CD4-positive, CD25-positive, alpha-beta regulatory T cell (primary cell): Measurements from ENCODE around the gene CPXM1. TPM values are rescaled to one million over a fixed set of nuclear protein-coding genes. Genes with fewer than 3 reads are reported as not detected.
A peak's percentile ranks its signal among the peaks of the same experiment; 100 is the strongest.

ENCODE experiments used
- ATAC-seq, 2 donors: fragments of 150-1000 bp; cut with Tn5 transposase; one replicate each; pipeline ENCODE4 v1.10.0; 2021; ENCODE audit warnings: low read depth in 2 of 2, moderate number of reproducible peaks in 2 of 2, moderate library complexity in 1 of 2
- DNase-seq, 3 donors: peaks; one replicate each; pipeline versions ENCODE4 v3.0.0 to v3.0.0-alpha.2; 2012 to 2022; ENCODE audit warnings: mixed read lengths in 1 of 3
- H3K27ac ChIP-seq: one replicate; pipeline ENCODE4 v1.7.0; 2013; ENCODE audit warnings: mild to moderate bottlenecking, low read length; ENCODE audit not compliant: insufficient read depth, poor library complexity, severe bottlenecking
- H3K27me3 ChIP-seq: one replicate; pipeline ENCODE4 v1.7.0; 2013; ENCODE audit warnings: low read length; ENCODE audit not compliant: control insufficient read depth, insufficient read depth
- H3K36me3 ChIP-seq: one replicate; pipeline ENCODE4 v1.7.0; 2013; ENCODE audit warnings: mild to moderate bottlenecking, low read length, moderate library complexity; ENCODE audit not compliant: control insufficient read depth, insufficient read depth
- H3K4me1 ChIP-seq: 2 replicates; pipeline ENCODE4 v1.7.0; 2013; ENCODE audit warnings: mild to moderate bottlenecking, low read length; ENCODE audit not compliant: insufficient read depth, control insufficient read depth, poor library complexity, severe bottlenecking
- H3K4me3 ChIP-seq: one replicate; pipeline ENCODE4 v1.7.0; 2013; ENCODE audit warnings: low read depth, mild to moderate bottlenecking, low read length, moderate library complexity
- H3K9me3 ChIP-seq, 2 experiments: 1 replicate in 1 of 2; 2 replicates in 1 of 2; pipeline ENCODE4 v1.7.0; 2013; ENCODE audit warnings: low read length in 2 of 2, mild to moderate bottlenecking in 1 of 2, moderate library complexity in 1 of 2; ENCODE audit not compliant: control insufficient read depth in 2 of 2
- H3K27ac Mint-ChIP-seq, 3 donors: one replicate each; pipeline ENCODE4 v1.8.0; 2020 to 2022; ENCODE audit warnings: mild to moderate bottlenecking in 3 of 3, mixed read lengths in 3 of 3, moderate library complexity in 2 of 3
- H3K27me3 Mint-ChIP-seq: one replicate; pipeline ENCODE4 v1.8.0; 2022; ENCODE audit warnings: mild to moderate bottlenecking, mixed read lengths
- H3K36me3 Mint-ChIP-seq: one replicate; pipeline ENCODE4 v1.8.0; 2020; ENCODE audit warnings: mixed read lengths
- H3K4me1 Mint-ChIP-seq, 4 donors: one replicate each; pipeline ENCODE4 v1.8.0; 2020 to 2022; ENCODE audit warnings: mixed read lengths in 4 of 4, mild to moderate bottlenecking in 1 of 4
- H3K4me3 Mint-ChIP-seq, 4 donors: one replicate each; pipeline ENCODE4 v1.8.0; 2020 to 2022; ENCODE audit warnings: mild to moderate bottlenecking in 4 of 4, mixed read lengths in 4 of 4, moderate library complexity in 3 of 4
- H3K9me3 Mint-ChIP-seq, 7 donors: one replicate each; pipeline ENCODE4 v1.8.0; 2020 to 2022; ENCODE audit warnings: mixed read lengths in 7 of 7, mild to moderate bottlenecking in 3 of 7, moderate library complexity in 2 of 7
- polyA plus RNA-seq, 4 donors: library from polyadenylated mRNA; unstranded; fragments of 300-500 nt; fragmentation: Illumina TruSeq; gene quantifications; one replicate each; pipeline ENCODE4 v1.2.3, GENCODE V29; 2021
- total RNA-seq: library from RNA; stranded (reverse); gene quantifications from one replicate; pipeline ENCODE4 v1.2.3, GENCODE V29; 2022

CPXM1 gene
- total and polyA plus RNA-seq, 5 donors from 2014 or later = 0.10 to 1.2 TPM; not detected in 3

- Mint-ChIP-seq H3K27ac (no peak overlapping the region), H3K4me3 (no peak overlapping the region), H3K9me3 (no peaks in the 10 kb centered on the region), H3K4me1 (peaks cover 0 to 4% (median 1%) of the 10 kb centered on the region in 4 donors), H3K36me3 (no peaks in the 10 kb centered on the region), H3K27me3 (peaks cover 29% of the 10 kb centered on the region)
- ATAC-seq (no peak), DNase-seq (no peak)
- Histone ChIP-seq H3K4me3 (no peak overlapping the region), H3K36me3 (no peaks in the 10 kb centered on the region), H3K4me1 (no peaks in the 10 kb centered on the region), H3K9me3 (no peaks in the 10 kb centered on the region), H3K27me3 (no peaks in the 10 kb centered on the region), H3K27ac (no peak overlapping the region)
Observed at GRCh38 chr20:2760297-2760951, 40.0 kb downstream of the CPXM1 start.

- no peak overlapping the region for H3K27ac Mint-ChIP-seq
- H3K9me3 Mint-ChIP-seq = no peaks in the 10 kb centered on the region
- Histone ChIP-seq H3K9me3 (no peaks in the 10 kb centered on the region), H3K4me3 (no peak overlapping the region), H3K27me3 (no peaks in the 10 kb centered on the region), H3K27ac (no peak overlapping the region), H3K4me1 (no peaks in the 10 kb centered on the region), H3K36me3 (no peaks in the 10 kb centered on the region)
- ATAC-seq (no peak), DNase-seq (no peak)
- H3K4me3 Mint-ChIP-seq = no peak overlapping the region
- no peaks in the 10 kb centered on the region for H3K36me3 Mint-ChIP-seq
- H3K27me3 Mint-ChIP-seq = peaks cover 29% of the 10 kb centered on the region
- peaks cover 0 to 4% (median 1%) of the 10 kb centered on the region in 4 donors for H3K4me1 Mint-ChIP-seq
Observed at GRCh38 chr20:2759603-2760296, 40.7 kb downstream of the CPXM1 start.

- Histone ChIP-seq H3K4me1 (no peaks in the 10 kb centered on the region), H3K36me3 (no peaks in the 10 kb centered on the region), H3K27me3 (peaks cover 5% of the 10 kb centered on the region), H3K9me3 (no peaks in the 10 kb centered on the region), H3K27ac (no peak overlapping the region), H3K4me3 (no peak overlapping the region)
- Mint-ChIP-seq H3K4me3 (no peak overlapping the region), H3K27ac (no peak overlapping the region), H3K27me3 (peaks cover 34% of the 10 kb centered on the region), H3K36me3 (no peaks in the 10 kb centered on the region), H3K4me1 (peaks cover 0 to 4% (median 2%) of the 10 kb centered on the region in 4 donors), H3K9me3 (no peaks in the 10 kb centered on the region)
- no peak for DNase-seq
- no peak for ATAC-seq
Observed at GRCh38 chr20:2759143-2759542, 41.3 kb downstream of the CPXM1 start.

GRCh38 chr20:2757969-2758368, 42.5 kb downstream of the CPXM1 start:
- no peaks in the 10 kb centered on the region for H3K9me3 ChIP-seq
- peaks cover 4 to 15% (median 8%) of the 10 kb centered on the region in 4 donors for H3K4me1 Mint-ChIP-seq
- peaks cover 39% of the 10 kb centered on the region for H3K27me3 Mint-ChIP-seq
- no peak overlapping the region for H3K4me3 Mint-ChIP-seq
- H3K27ac ChIP-seq = no peak overlapping the region
- H3K4me1 ChIP-seq = peaks cover 5% of the 10 kb centered on the region
- no peak overlapping the region for H3K27ac Mint-ChIP-seq
- no peak for DNase-seq
- no peaks in the 10 kb centered on the region for H3K36me3 ChIP-seq
- peaks cover 12% of the 10 kb centered on the region for H3K27me3 ChIP-seq
- no peak overlapping the region for H3K4me3 ChIP-seq
- no peaks in the 10 kb centered on the region for H3K36me3 Mint-ChIP-seq
- H3K9me3 Mint-ChIP-seq = no peaks in the 10 kb centered on the region
- ATAC-seq = no peak

GRCh38 chr20:2757001-2757400, 43.4 kb downstream of the CPXM1 start:
- no peak overlapping the region for H3K4me3 ChIP-seq
- no peaks in the 10 kb centered on the region for H3K36me3 ChIP-seq
- Mint-ChIP-seq H3K9me3 (no peaks in the 10 kb centered on the region), H3K27me3 (peaks cover 43% of the 10 kb centered on the region), H3K36me3 (no peaks in the 10 kb centered on the region), H3K27ac (peak overlapping the region in 1 of 3 donors; percentile 36), H3K4me1 (peaks cover 4 to 19% (median 8%) of the 10 kb centered on the region in 4 donors), H3K4me3 (no peak overlapping the region)
- H3K27ac ChIP-seq = no peak overlapping the region
- H3K4me1 ChIP-seq = peaks cover 15% of the 10 kb centered on the region
- ATAC-seq = no peak
- H3K27me3 ChIP-seq = peaks cover 13% of the 10 kb centered on the region
- no peaks in the 10 kb centered on the region for H3K9me3 ChIP-seq
- DNase-seq = no peak

- Mint-ChIP-seq H3K4me3 (peak overlapping the region in 2 of 4 donors; percentile 21 to 42), H3K36me3 (no peaks in the 10 kb centered on the region), H3K9me3 (no peaks in the 10 kb centered on the region), H3K27ac (peak overlapping the region in 1 of 3 donors; percentile 5), H3K27me3 (peaks cover 42% of the 10 kb centered on the region), H3K4me1 (peaks cover 4 to 22% (median 10%) of the 10 kb centered on the region in 4 donors)
- H3K4me3 ChIP-seq = no peak overlapping the region
- no peaks in the 10 kb centered on the region for H3K9me3 ChIP-seq
- DNase-seq = no peak
- no peak overlapping the region for H3K27ac ChIP-seq
- H3K27me3 ChIP-seq = peaks cover 13% of the 10 kb centered on the region
- ATAC-seq = no peak
- H3K4me1 ChIP-seq = peaks cover 24% of the 10 kb centered on the region
- H3K36me3 ChIP-seq = no peaks in the 10 kb centered on the region
Observed at GRCh38 chr20:2756056-2756611, 44.3 kb downstream of the CPXM1 start.

GRCh38 chr20:2755451-2756055, 44.9 kb downstream of the CPXM1 start:
- no peak for ATAC-seq

More at GRCh38 chr20:2755451-2756055, 44.9 kb downstream of the CPXM1 start:
- H3K36me3 ChIP-seq = no peaks in the 10 kb centered on the region
- Mint-ChIP-seq H3K36me3 (no peaks in the 10 kb centered on the region), H3K27ac (no peak overlapping the region), H3K4me1 (peaks cover 4 to 28% (median 15%) of the 10 kb centered on the region in 4 donors), H3K9me3 (no peaks in the 10 kb centered on the region), H3K27me3 (peaks cover 47% of the 10 kb centered on the region), H3K4me3 (peak overlapping the region in 1 of 4 donors; percentile 21)
- no peak overlapping the region for H3K4me3 ChIP-seq
- DNase-seq = no peak
- peaks cover 13% of the 10 kb centered on the region for H3K27me3 ChIP-seq
- no peaks in the 10 kb centered on the region for H3K9me3 ChIP-seq
- H3K4me1 ChIP-seq = peaks cover 29% of the 10 kb centered on the region
- no peak overlapping the region for H3K27ac ChIP-seq
